ENCODE measurements around the gene DPT. TPM values are rescaled to one million over a fixed set of nuclear protein-coding genes. Genes with fewer than 3 reads are reported as not detected.

The DPT gene
- total RNA-seq, 2 experiments from 2014 or later = not detected

DNA sequence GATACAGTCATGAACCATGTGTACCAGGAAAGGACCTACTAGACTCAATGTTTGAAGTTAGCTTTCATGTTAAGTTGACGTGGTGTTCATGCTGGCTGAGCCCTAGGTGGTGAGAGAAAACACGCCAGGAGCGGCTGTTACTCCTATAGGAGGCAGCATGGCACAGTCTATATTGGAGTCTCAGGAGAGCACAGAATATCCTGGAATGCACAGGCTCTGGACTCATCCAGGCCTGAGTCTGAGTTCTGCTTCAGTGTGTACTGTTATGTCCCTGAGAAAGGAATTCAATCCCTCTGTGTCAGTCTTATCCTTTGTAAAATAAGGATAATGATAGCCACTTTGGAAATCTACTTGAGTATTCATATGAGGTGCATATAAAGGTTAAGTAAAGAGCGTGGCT lies 41.2 kb downstream of the DPT start:
- Mint-ChIP-seq H3K27me3 (peaks cover 21% of the 10 kb centered on the region), H3K4me3 (no peak overlapping the region), H3K4me1 (ENCODE audit: low read depth) (no peaks in the 10 kb centered on the region), H3K9me3 (peaks cover 1% of the 10 kb centered on the region), H3K27ac (no peak overlapping the region), H3K36me3 (ENCODE audit: low read depth) (no peaks in the 10 kb centered on the region)
- Histone ChIP-seq H3K4me3 (ENCODE audit: low read length) (no peak overlapping the region), H3K36me3 (ENCODE audit: insufficient read depth, low read length) (no peaks in the 10 kb centered on the region), H3K27ac (ENCODE audit: low read depth in 1 of 2, low read length in 2 of 2) (no peak overlapping the region), H3K9me3 (ENCODE audit: control insufficient read depth in 1 of 2, insufficient read depth in 1 of 2, low read length in 2 of 2) (peaks cover 0 to 9% of the 10 kb centered on the region in 2 experiments), H3K4me1 (ENCODE audit: insufficient read depth, low read length) (no peaks in the 10 kb centered on the region), H3K27me3 (ENCODE audit: control insufficient read depth in 1 of 2, insufficient read depth in 2 of 2, low read length in 2 of 2) (peaks cover 3 to 6% of the 10 kb centered on the region in 2 experiments)
- ATAC-seq (ENCODE audit: poor library complexity) (no peak), DNase-seq (no peak)
- TF ChIP-seq, protein P1, sequence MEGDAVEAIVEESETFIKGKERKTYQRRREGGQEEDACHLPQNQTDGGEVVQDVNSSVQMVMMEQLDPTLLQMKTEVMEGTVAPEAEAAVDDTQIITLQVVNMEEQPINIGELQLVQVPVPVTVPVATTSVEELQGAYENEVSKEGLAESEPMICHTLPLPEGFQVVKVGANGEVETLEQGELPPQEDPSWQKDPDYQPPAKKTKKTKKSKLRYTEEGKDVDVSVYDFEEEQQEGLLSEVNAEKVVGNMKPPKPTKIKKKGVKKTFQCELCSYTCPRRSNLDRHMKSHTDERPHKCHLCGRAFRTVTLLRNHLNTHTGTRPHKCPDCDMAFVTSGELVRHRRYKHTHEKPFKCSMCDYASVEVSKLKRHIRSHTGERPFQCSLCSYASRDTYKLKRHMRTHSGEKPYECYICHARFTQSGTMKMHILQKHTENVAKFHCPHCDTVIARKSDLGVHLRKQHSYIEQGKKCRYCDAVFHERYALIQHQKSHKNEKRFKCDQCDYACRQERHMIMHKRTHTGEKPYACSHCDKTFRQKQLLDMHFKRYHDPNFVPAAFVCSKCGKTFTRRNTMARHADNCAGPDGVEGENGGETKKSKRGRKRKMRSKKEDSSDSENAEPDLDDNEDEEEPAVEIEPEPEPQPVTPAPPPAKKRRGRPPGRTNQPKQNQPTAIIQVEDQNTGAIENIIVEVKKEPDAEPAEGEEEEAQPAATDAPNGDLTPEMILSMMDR (IDR thresholded peaks at IDR 0.05) = no peak
- ChIA-PET POLR2A (no interaction called here), CTCF (no interaction called here)
- intact Hi-C loops (cut with DNase I, micrococcal nuclease) = no loop called here

DNA sequence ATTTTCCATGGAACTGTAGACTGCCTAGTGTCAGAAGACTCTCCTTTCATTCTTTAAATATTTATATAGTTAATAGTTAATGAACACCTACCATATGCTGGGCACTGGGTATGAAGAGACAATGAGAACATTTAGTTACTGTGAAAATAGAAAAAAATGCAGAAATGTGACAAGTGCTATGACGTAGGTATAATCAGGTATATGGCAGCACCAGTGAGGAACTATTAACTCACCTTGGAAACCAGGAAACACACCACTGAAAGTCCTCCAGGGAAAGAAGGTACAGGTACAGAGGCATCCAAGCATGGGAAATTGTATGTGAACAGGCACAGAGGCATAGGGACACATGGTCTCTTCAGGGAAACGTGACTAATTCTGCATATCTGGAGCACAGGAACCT lies 42.3 kb downstream of the DPT start:
- H3K4me1 ChIP-seq (ENCODE audit: insufficient read depth, low read length) = no peaks in the 10 kb centered on the region
- H3K4me3 ChIP-seq (ENCODE audit: low read length) = no peak overlapping the region
- intact Hi-C loops (cut with DNase I, micrococcal nuclease) = no loop called here
- CTCF ChIA-PET = no interaction called here
- Mint-ChIP-seq H3K4me3 (no peak overlapping the region), H3K36me3 (ENCODE audit: low read depth) (no peaks in the 10 kb centered on the region), H3K27ac (no peak overlapping the region), H3K9me3 (peaks cover 9% of the 10 kb centered on the region), H3K4me1 (ENCODE audit: low read depth) (no peaks in the 10 kb centered on the region), H3K27me3 (peaks cover 21% of the 10 kb centered on the region)
- peaks cover 3 to 6% of the 10 kb centered on the region in 2 experiments for H3K27me3 ChIP-seq (ENCODE audit: control insufficient read depth in 1 of 2, insufficient read depth in 2 of 2, low read length in 2 of 2)
- POLR2A ChIA-PET = no interaction called here
- ATAC-seq (ENCODE audit: poor library complexity) (no peak), DNase-seq (no peak)
- no peak overlapping the region for H3K27ac ChIP-seq (ENCODE audit: low read depth in 1 of 2, low read length in 2 of 2)
- H3K36me3 ChIP-seq (ENCODE audit: insufficient read depth, low read length) = no peaks in the 10 kb centered on the region
- TF ChIP-seq, protein P1 (IDR thresholded peaks at IDR 0.05) = no peak
- peaks cover 0 to 9% of the 10 kb centered on the region in 2 experiments for H3K9me3 ChIP-seq (ENCODE audit: control insufficient read depth in 1 of 2, insufficient read depth in 1 of 2, low read length in 2 of 2)

DNA sequence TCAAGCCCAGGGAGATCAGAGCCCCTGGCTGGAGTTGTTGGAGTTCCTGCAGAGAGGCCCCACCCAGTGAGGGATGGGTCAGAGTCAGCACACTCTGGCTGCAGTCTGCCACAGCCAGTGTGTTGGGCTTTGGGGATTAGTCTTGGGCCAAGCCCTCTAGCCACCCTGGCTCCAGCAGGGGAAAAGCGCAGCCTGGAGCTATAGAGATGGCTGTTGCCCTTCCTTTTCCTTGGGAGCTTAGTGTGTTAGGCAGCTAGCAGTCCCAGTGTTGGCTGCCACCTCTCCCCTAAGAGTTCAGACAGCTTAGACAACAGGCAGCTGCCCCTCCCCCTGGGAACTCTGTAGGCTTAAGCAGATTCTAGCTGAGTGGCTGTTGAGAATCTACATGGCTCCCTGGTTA lies 45.1 kb downstream of the DPT start:
- Mint-ChIP-seq H3K36me3 (ENCODE audit: low read depth) (no peaks in the 10 kb centered on the region), H3K9me3 (peaks cover 18% of the 10 kb centered on the region), H3K4me1 (ENCODE audit: low read depth) (no peaks in the 10 kb centered on the region), H3K27ac (no peak overlapping the region), H3K4me3 (no peak overlapping the region), H3K27me3 (peaks cover 27% of the 10 kb centered on the region)
- TF ChIP-seq, protein P1 (IDR thresholded peaks at IDR 0.05) = no peak
- POLR2A ChIA-PET = no interaction called here
- no peak overlapping the region for H3K4me3 ChIP-seq (ENCODE audit: low read length)
- intact Hi-C loops (cut with DNase I, micrococcal nuclease) = no loop called here
- H3K27me3 ChIP-seq (ENCODE audit: control insufficient read depth in 1 of 2, insufficient read depth in 2 of 2, low read length in 2 of 2) = peaks cover 3 to 6% of the 10 kb centered on the region in 2 experiments
- DNase-seq (no peak), ATAC-seq (ENCODE audit: poor library complexity) (no peak)
- no peak overlapping the region for H3K27ac ChIP-seq (ENCODE audit: low read depth in 1 of 2, low read length in 2 of 2)
- CTCF ChIA-PET = no interaction called here
- H3K4me1 ChIP-seq (ENCODE audit: insufficient read depth, low read length) = no peaks in the 10 kb centered on the region
- H3K36me3 ChIP-seq (ENCODE audit: insufficient read depth, low read length) = no peaks in the 10 kb centered on the region
- peaks cover 0 to 9% of the 10 kb centered on the region in 2 experiments for H3K9me3 ChIP-seq (ENCODE audit: control insufficient read depth in 1 of 2, insufficient read depth in 1 of 2, low read length in 2 of 2)
